Activated CD8-positive, alpha-beta memory T cell treated with anti-CD3 and anti-CD28 coated beads, Interleukin-2, amount 50 U/mL, for 24 hours (primary cell): ENCODE measurements around the gene LZTR1.

Experiments
- DNase-seq: peaks from one replicate; pipeline ENCODE4 v3.0.0-alpha.2; 2020; ENCODE audit errors: extremely low read depth

The LZTR1 gene

GRCh38 chr22:21015466-21016006 lies 33.4 kb downstream of the LZTR1 start:
- no peak for DNase-seq

- no peak for DNase-seq
These were observed 34.7 kb downstream of the LZTR1 start for GRCh38 chr22:21016644-21017420.

- no peak for DNase-seq
These were observed 36.2 kb downstream of the LZTR1 start for GRCh38 chr22:21018314-21018713.

GRCh38 chr22:21020802-21021429 lies 38.8 kb downstream of the LZTR1 start:
- no peak for DNase-seq

- DNase-seq: no peak
These were observed 40.4 kb downstream of the LZTR1 start for GRCh38 chr22:21022507-21022906.

GRCh38 chr22:21022955-21023614 lies 41.0 kb downstream of the LZTR1 start:
- DNase-seq: no peak

DNA sequence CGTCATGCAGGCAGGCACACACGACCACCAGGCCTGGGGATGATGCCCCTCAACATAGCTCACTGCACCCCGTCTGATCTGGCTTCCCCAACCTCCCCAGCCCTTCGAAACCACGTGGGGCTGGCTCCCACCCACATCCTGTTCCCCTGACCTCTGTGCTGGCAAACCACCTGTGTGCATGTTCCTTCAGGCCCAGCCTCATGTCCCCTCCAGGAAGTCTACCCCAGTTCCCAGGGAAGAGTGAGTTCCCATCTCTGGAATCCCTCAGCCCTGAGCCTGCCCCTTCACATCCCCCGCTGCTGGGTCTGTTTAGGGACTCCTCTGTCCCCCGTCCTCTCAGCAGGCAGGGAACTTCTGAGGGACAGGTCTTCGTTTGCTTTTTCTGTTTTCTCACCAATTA lies 43.2 kb downstream of the LZTR1 start:
- DNase-seq: no peak

GRCh38 chr22:21025763-21026755 lies 44.0 kb downstream of the LZTR1 start:
- no peak for DNase-seq

DNA sequence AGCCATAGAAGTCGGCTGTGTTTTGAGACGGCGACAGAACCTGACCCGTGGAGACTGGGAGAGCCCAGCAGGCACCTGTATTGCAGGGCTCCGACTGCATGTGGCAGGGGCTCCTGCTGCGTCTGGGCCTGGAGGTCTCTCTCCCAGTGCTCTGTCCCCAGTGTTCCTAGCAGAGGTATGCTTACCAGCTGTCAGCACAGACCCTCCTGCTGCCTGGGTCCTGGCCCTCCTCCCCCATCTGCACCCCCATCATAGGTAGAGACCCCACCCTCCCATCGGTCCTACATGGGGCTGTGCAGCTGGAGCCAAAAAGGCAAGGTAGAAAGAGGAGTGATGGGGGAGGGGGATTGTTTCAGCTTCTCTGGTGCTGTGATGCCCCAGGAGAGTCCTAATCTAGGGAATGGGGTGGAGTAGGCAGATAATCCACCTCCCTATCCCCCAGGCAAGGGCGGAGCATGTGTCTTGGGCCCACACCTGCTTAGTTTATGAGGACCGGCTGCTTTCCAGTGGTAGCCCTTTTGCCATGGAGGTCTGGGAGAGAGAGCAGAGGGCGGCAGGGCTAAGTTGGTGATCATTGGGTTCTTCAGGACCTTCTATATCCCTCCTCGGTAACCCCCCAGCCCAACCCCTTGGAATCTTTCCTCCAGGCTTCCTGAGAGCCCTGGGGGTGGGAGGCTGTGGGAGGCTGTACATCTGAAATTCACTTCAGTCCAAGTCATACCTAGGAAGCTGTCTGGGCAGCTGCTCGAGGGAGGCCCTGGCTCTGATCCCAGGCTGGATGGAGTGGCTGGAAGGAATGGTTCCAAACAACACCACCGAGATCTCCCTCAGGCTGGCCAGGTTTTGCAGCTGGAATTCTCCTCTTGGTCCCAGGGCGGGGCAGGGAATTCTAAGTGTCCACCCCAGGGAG lies 44.9 kb downstream of the LZTR1 start:
- DNase-seq: no peak

GRCh38 chr22:21028277-21029251 lies 46.5 kb downstream of the LZTR1 start:
- no peak for DNase-seq

GRCh38 chr22:21029486-21030025 lies 47.5 kb downstream of the LZTR1 start:
- no peak for DNase-seq

- no peak for DNase-seq
These were observed 47.9 kb downstream of the LZTR1 start for GRCh38 chr22:21030032-21030431.

DNA sequence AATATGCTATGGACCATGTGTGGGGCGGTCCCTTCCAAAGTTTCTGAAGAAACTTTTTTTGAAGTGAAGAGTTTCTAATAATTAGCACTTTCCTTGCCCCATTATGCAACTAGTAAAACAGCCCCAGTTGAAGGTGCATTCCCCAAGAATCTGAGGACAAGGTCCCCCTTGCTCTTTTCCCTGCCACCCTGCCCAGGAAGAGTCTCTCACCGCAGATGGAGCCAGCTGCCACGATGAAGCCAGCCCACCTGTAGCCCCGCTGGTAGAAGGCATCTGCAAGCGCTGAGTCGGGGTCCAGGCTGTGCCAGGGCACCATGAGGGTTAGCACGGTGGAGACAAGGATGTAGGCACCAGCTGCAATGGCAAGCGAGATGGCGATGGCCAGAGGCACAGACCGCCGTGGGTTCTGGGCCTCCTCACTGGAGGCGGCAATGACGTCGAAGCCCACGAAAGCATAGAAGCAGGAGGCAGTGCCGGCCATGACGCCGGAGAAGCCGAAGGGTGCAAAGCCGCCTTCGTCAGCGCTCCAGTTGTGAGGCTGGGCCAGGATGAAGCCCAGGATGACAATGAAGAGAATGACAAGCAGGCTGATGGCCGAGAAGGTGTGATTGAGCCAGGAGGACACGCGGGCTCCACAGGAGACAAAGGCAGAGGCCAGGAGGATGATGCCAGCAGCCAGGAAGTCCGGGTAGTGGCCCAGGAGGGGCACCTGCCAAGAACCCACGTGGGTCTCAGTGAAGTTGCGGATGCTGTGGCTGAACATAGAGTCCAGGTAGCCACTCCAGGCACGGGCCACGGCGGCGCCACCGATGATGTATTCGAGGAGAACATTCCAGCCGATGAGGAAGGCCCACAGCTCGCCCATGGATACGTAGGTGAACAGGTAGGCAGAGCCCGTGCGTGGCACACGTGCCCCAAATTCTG lies 48.8 kb downstream of the LZTR1 start:
- DNase-seq: no peak

GRCh38 chr22:21031545-21032036 lies 49.5 kb downstream of the LZTR1 start:
- DNase-seq: no peak

- no peak for DNase-seq
These were observed 50.2 kb downstream of the LZTR1 start, which contains the start of gene SLC7A4 for GRCh38 chr22:21032037-21032867. SLC7A4 (minus strand) TSS chr22:21032561; CDS start chr22:21031812, 749 bp downstream.

GRCh38 chr22:21032868-21033688 lies 51.0 kb downstream of the LZTR1 start:
- no peak for DNase-seq
